NT2/D1 (cell line): ENCODE measurements around the gene INMT.

Experiments
- SUZ12 ChIP-seq: IDR thresholded peaks from 2 replicates; pipeline ENCODE4 v1.6.1; 2011; ENCODE audit not compliant: insufficient read length, insufficient read depth; ENCODE audit errors: extremely low read depth
- ZNF274 ChIP-seq: IDR thresholded peaks from 2 replicates; pipeline ENCODE4 v1.6.1; 2011; ENCODE audit warnings: mild to moderate bottlenecking, low read depth, low read length

DNA sequence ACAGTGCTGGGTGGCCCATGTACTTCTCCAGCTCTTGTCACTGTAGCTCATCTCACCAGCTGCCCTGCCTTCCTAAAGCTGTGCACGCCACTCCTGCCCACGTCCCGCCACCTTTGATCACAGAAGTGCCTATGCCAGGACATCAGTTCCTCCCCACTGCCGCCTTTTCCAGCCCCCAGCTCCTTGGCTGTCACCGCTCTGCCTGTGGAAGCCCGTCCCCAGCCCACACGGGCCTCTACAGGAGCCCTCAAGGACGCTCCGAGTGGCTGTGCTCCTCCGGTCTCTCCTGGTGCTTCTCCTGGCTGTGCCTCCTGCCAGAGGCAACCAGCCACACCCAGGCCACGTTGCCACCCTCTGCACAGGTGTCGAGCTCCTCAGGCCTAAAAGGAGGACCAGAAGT, 19.3 kb upstream of the INMT start:
- TF ChIP-seq SUZ12, result no peak
- TF ChIP-seq ZNF274, result no peak
